AG10803 (cell line): Measurements from ENCODE around the gene KCNJ9.

Experiments used
- DNase-seq: peaks from one replicate; pipeline ENCODE4 v3.0.0; 2010; ENCODE audit warnings: low read depth
- H3K4me3 ChIP-seq: 2 replicates; pipeline ENCODE4 v1.5.1; 2011; ENCODE audit warnings: mild to moderate bottlenecking, low read length, control low read depth
- CTCF ChIP-seq: conservative IDR thresholded peaks from 2 replicates; pipeline ENCODE4 v1.5.1; 2011; ENCODE audit warnings: mild to moderate bottlenecking, low read length, control low read depth, inconsistent platforms

The KCNJ9 gene

DNA sequence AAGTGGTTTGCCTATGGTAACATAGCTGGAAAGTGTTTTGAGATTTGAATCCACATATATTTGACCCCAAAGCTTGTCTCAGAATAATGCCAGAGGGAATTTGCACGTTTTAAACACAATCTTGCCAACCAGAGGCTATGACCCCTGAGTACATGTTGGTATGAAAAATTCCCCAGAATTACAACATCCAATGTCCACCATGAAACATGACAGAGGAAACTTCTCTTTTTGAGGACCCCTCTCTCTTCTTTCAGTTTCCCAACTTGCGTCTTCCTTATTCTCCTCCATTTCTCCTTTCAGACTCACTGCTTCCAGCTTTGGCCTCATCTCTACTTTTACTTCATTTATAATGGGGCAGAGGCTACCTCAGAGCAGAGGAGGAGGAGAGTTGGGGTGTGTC, 5.5 kb upstream of the KCNJ9 start:
- TF ChIP-seq CTCF: no peak
- no peak overlapping the region for H3K4me3 ChIP-seq
- no peak for DNase-seq

GRCh38 chr1:160076295-160076694, 5.0 kb upstream of the KCNJ9 start:
- TF ChIP-seq CTCF: no peak
- DNase-seq: peak; percentile 21
- no peak overlapping the region for H3K4me3 ChIP-seq

DNA sequence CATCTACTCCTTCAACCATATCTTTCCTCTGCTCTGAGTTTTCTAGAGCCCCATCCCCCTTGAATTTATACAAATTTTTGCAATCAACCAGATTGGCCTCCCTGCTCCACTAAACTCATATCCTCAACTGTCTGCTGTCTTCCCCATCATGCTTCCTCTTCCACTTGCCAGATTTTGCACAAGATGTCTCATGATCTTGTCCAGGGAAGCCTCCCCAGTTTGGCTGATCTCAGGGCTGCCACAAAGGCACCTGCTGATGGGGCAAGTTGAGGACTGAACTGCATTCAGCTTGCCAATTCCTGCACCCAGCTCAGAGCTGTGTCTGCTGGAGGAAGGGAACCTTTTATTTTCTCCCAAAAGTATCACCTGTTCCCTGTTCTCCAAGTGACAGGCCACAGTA, 3.9 kb upstream of the KCNJ9 start:
- no peak for TF ChIP-seq CTCF
- DNase-seq: no peak
- H3K4me3 ChIP-seq: no peak overlapping the region

DNA sequence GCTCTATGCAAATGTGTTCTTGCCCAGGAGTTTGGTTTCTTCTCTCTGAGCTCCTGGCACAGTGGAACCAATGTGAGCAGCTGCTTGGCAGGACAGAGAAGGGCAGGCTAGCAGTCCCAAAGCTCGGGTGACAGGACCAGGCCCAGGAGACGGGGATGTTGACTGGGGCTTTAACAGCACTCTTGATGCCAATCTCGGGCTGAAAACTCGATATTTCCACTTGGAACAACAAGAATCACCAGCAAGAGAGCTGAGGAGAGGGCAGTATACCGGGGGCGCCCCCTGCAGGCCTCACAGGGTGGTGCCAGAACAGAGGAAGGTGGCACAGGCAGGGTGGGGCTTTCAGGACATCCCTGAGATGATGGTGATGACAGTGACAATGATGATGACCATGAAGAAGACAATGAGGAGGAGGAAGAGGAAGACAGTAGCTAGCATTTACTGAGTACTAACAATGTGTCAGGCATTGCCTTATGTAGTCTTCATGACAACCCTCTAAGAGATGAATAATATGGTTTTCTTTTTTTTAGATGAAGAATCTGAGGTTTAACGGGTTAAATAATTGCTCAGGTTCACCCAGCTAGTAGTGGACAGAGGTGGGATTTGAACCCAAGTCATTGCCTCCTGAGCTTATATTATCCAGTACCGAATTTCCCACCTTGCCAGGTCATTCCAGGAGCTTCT, 2.7 kb upstream of the KCNJ9 start:
- H3K4me3 ChIP-seq: no peak overlapping the region
- TF ChIP-seq CTCF: peak; percentile 71
- DNase-seq: no peak

- no peak for DNase-seq
- no peak for TF ChIP-seq CTCF
- H3K4me3 ChIP-seq: no peak overlapping the region
Observed at GRCh38 chr1:160079448-160079847, 1.9 kb upstream of the KCNJ9 start.

- no peak for DNase-seq
- no peak for TF ChIP-seq CTCF
- no peak overlapping the region for H3K4me3 ChIP-seq
Observed at GRCh38 chr1:160080381-160081100, 797 bp upstream of the KCNJ9 start.

DNA sequence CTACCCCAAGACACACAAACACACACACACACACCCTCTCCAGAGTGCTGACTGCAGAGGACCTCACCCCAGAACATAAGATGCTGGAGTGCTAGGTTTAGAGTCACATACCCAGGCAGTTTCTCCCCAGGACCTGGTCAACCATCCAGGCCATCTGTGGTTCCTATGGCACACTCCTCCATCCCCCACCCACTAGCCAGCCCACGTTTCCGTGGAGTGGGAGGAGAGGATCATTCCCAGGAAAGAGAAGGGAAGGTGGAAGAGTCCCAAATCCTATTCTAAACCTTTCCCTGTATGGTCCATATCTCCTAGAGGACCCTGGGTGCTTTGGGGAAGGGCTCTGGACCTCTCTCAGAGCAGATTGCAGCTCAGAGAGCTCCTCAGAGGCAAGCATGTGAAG, 1.1 kb downstream of the KCNJ9 start:
- TF ChIP-seq CTCF: no peak
- no peak overlapping the region for H3K4me3 ChIP-seq
- no peak for DNase-seq
